HepG2 (cell line): ENCODE data around the gene CUL4A. TPM values are rescaled to one million over a fixed set of nuclear protein-coding genes. Genes with fewer than 3 reads are reported as not detected.

ENCODE experiments used
- ATF1 ChIP-seq: IDR thresholded peaks from 2 replicates; pipeline ENCODE4 v1.6.1; 2016; ENCODE audit warnings: mild to moderate bottlenecking, control low read depth
- BATF2 ChIP-seq: sonication (generic); formaldehyde crosslinking; IDR thresholded peaks from 2 replicates; pipeline ENCODE4 v1.8.0; 2022; ENCODE audit warnings: mild to moderate bottlenecking, missing genetic modification reagents, moderate library complexity
- CENPT ChIP-seq: sonication (generic); formaldehyde crosslinking; IDR thresholded peaks from 2 replicates; pipeline ENCODE4 v1.8.0; 2022; ENCODE audit warnings: low read depth, mild to moderate bottlenecking, moderate library complexity, missing genetic modification reagents
- KAT2B ChIP-seq: fragments of 150-350 bp; IDR thresholded peaks from 2 replicates; pipeline ENCODE4 v1.6.1; 2014; ENCODE audit warnings: low read depth, low read length, borderline replicate concordance
- KLF6 ChIP-seq: IDR thresholded peaks from 2 replicates; pipeline ENCODE4 v1.8.0; 2016; ENCODE audit warnings: missing biosample characterization, missing genetic modification reagents
- MIER2 ChIP-seq: IDR thresholded peaks from 2 replicates; pipeline ENCODE4 v1.6.1; 2016; ENCODE audit warnings: missing biosample characterization, missing genetic modification reagents
- MLLT10 ChIP-seq: sonication (generic); formaldehyde crosslinking; IDR thresholded peaks from 2 replicates; pipeline ENCODE4 v1.4.0; 2020; ENCODE audit warnings: missing genetic modification reagents
- NCOR1 ChIP-seq: fragments of 200-600 bp; sonication (generic); IDR thresholded peaks from 2 replicates; pipeline ENCODE4 v1.7.0; 2017; ENCODE audit warnings: antibody characterized with exemption, low read length, borderline replicate concordance
- NFAT5 ChIP-seq: sonication (generic); formaldehyde crosslinking; IDR thresholded peaks from 2 replicates; pipeline ENCODE4 v1.4.0; 2020; ENCODE audit warnings: missing genetic modification reagents
- RBM39 ChIP-seq: fragments of 200-400 bp; formaldehyde crosslinking; IDR thresholded peaks from one replicate; pipeline ENCODE4 v1.6.1; 2018; ENCODE audit warnings: antibody characterized with exemption, mild to moderate bottlenecking, low read depth, low read length; ENCODE audit not compliant: poor library complexity, severe bottlenecking
- RORA ChIP-seq: sonication (generic); formaldehyde crosslinking; IDR thresholded peaks from 2 replicates; pipeline ENCODE4 v1.5.0; 2020; ENCODE audit warnings: mild to moderate bottlenecking, missing genetic modification reagents, moderate library complexity
- RXRB ChIP-seq: IDR thresholded peaks from 2 replicates; pipeline ENCODE4 v1.6.1; 2016; ENCODE audit warnings: borderline replicate concordance, missing genetic modification reagents, missing compliant biosample characterization
- YY1 ChIP-seq: IDR thresholded peaks from 2 replicates; pipeline ENCODE4 v1.6.1; 2011; ENCODE audit warnings: low read length, low read depth, moderate library complexity, mild to moderate bottlenecking; ENCODE audit not compliant: insufficient read depth, insufficient replicate concordance
- ZMYM2 ChIP-seq: sonication (generic); formaldehyde crosslinking; IDR thresholded peaks from 2 replicates; pipeline ENCODE4 v1.8.0; 2022; ENCODE audit warnings: mild to moderate bottlenecking, missing genetic modification reagents
- ZNF468 ChIP-seq: sonication (generic); formaldehyde crosslinking; IDR thresholded peaks from 2 replicates; pipeline ENCODE4 v1.8.0; 2022; ENCODE audit warnings: mild to moderate bottlenecking, moderate library complexity, missing genetic modification reagents
- ZNF549 ChIP-seq: sonication (generic); formaldehyde crosslinking; IDR thresholded peaks from 2 replicates; pipeline ENCODE4 v1.5.0; 2020; ENCODE audit warnings: missing genetic modification reagents
- ZNF570 ChIP-seq: sonication (generic); formaldehyde crosslinking; IDR thresholded peaks from 2 replicates; pipeline ENCODE4 v1.4.0; 2020; ENCODE audit warnings: mild to moderate bottlenecking, missing genetic modification reagents, borderline replicate concordance
- ZNF841 ChIP-seq: sonication (generic); formaldehyde crosslinking; IDR thresholded peaks from 2 replicates; pipeline ENCODE4 v1.8.1; 2023; ENCODE audit warnings: missing genetic modification reagents, borderline replicate concordance
- ZZZ3 ChIP-seq: sonication (generic); formaldehyde crosslinking; IDR thresholded peaks from 2 replicates; pipeline ENCODE4 v1.4.0; 2020; ENCODE audit warnings: missing genetic modification reagents, mild to moderate bottlenecking, borderline replicate concordance
- polyA plus RNA-seq, 8 experiments: library from polyadenylated mRNA; depleted of rRNA in 3 of 8; stranded (reverse) in 7 of 8; unstranded in 1 of 8; fragments of >200 nt; fragmentation: Illumina TruSeq in 4 of 8; extraction: Trizol in 4 of 8; gene quantifications; 2 replicates each; pipeline versions ENCODE4 v1.2.1 to v1.2.3, GENCODE V29; 2011 to 2016; ENCODE audit warnings: low read depth in 4 of 8, missing spikeins in 1 of 8, mixed read lengths in 1 of 8; ENCODE audit not compliant: insufficient read depth in 1 of 8
- total RNA-seq, 5 experiments: library from RNA; depleted of rRNA; stranded (reverse); fragments of >200 nt; fragmentation: Illumina TruSeq; extraction: Trizol; gene quantifications; 2 replicates each; pipeline ENCODE4 v1.2.3, GENCODE V29; 2016; ENCODE audit warnings: low read depth in 1 of 5
- TF ChIP-seq, protein P1 (sequence below): sonication (generic); formaldehyde crosslinking; IDR thresholded peaks from 2 replicates; pipeline ENCODE4 v1.4.0; 2020; ENCODE audit warnings: mild to moderate bottlenecking, missing genetic modification reagents
- TF ChIP-seq, protein P2 (sequence below): sonication (generic); formaldehyde crosslinking; IDR thresholded peaks from 2 replicates; pipeline ENCODE4 v1.4.0; 2020; ENCODE audit warnings: missing genetic modification reagents, borderline replicate concordance

CUL4A gene
- total and polyA plus RNA-seq, 2 of the 13 experiments (the other 11 are each of a cell fraction or from before 2014, with no cell fraction given): 51.2 to 75.3 TPM

GRCh38 chr13:113296823-113297369, 87.5 kb downstream of the CUL4A start, which contains the start of gene LAMP1 (continued):
- TF ChIP-seq RXRB (peak; percentile 74), KLF6 (CRISPR knock-in tag) (peak; percentile 93), KAT2B (no peak), ZZZ3 (CRISPR knock-in tag) (peak; percentile 92; the same call in 1 of the 2 replicates), MLLT10 (CRISPR knock-in tag) (no peak), RORA (CRISPR knock-in tag) (no peak), YY1 (peak; percentile 74), CENPT (CRISPR knock-in tag) (peak; percentile 97), RBM39 (peak; percentile 84), ZNF570 (no peak), ZNF841 (CRISPR knock-in tag) (peak; percentile 93; the same call in 1 of the 2 replicates), NFAT5 (CRISPR knock-in tag) (peak; percentile 96), MIER2 (CRISPR knock-in tag) (peak; percentile 84), ZNF549 (CRISPR knock-in tag) (no peak), ZMYM2 (peak; percentile 76), ZNF468 (CRISPR knock-in tag) (peak; percentile 56; the same call in 1 of the 2 replicates), NCOR1 (peak; percentile 37; the same call in 1 of the 2 replicates), BATF2 (CRISPR knock-in tag) (peak; percentile 57; the same call in 1 of the 2 replicates), ATF1 (CRISPR knock-in tag) (no peak)
- TF ChIP-seq, protein P1, sequence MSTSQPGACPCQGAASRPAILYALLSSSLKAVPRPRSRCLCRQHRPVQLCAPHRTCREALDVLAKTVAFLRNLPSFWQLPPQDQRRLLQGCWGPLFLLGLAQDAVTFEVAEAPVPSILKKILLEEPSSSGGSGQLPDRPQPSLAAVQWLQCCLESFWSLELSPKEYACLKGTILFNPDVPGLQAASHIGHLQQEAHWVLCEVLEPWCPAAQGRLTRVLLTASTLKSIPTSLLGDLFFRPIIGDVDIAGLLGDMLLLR (CRISPR knock-in tag): peak; percentile 98
- TF ChIP-seq, protein P2, sequence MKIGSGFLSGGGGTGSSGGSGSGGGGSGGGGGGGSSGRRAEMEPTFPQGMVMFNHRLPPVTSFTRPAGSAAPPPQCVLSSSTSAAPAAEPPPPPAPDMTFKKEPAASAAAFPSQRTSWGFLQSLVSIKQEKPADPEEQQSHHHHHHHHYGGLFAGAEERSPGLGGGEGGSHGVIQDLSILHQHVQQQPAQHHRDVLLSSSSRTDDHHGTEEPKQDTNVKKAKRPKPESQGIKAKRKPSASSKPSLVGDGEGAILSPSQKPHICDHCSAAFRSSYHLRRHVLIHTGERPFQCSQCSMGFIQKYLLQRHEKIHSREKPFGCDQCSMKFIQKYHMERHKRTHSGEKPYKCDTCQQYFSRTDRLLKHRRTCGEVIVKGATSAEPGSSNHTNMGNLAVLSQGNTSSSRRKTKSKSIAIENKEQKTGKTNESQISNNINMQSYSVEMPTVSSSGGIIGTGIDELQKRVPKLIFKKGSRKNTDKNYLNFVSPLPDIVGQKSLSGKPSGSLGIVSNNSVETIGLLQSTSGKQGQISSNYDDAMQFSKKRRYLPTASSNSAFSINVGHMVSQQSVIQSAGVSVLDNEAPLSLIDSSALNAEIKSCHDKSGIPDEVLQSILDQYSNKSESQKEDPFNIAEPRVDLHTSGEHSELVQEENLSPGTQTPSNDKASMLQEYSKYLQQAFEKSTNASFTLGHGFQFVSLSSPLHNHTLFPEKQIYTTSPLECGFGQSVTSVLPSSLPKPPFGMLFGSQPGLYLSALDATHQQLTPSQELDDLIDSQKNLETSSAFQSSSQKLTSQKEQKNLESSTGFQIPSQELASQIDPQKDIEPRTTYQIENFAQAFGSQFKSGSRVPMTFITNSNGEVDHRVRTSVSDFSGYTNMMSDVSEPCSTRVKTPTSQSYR (CRISPR knock-in tag): peak; percentile 89
